GM12891 (cell line): Measurements from ENCODE around the gene RUSC2.

Experiments used
- POLR2A ChIP-seq: IDR thresholded peaks from 2 replicates; pipeline ENCODE4 v1.6.1; 2011; ENCODE audit warnings: low read depth, low read length, control low read depth
- POLR2AphosphoS5 ChIP-seq: IDR thresholded peaks from 2 replicates; pipeline ENCODE4 v1.6.1; 2011; ENCODE audit warnings: low read depth, low read length, control low read depth
- SPI1 ChIP-seq: IDR thresholded peaks from 2 replicates; pipeline ENCODE4 v1.6.1; 2011; ENCODE audit warnings: low read depth, low read length, control low read depth
- TAF1 ChIP-seq: IDR thresholded peaks from 2 replicates; pipeline ENCODE4 v1.6.1; 2011; ENCODE audit warnings: low read depth, low read length, control low read depth

- TF ChIP-seq POLR2A (no peak), SPI1 (no peak), POLR2AphosphoS5 (no peak), TAF1 (no peak)
These were observed 9.8 kb downstream of the RUSC2 start for GRCh38 chr9:35499701-35500030.
